H1 (cell line): ENCODE measurements around the gene SEC61A1. TPM values are rescaled to one million over a fixed set of nuclear protein-coding genes. Genes with fewer than 3 reads are reported as not detected.

Experiments used
- BCL11A ChIP-seq, 2 experiments: IDR thresholded peaks; one replicate each; pipeline ENCODE4 v1.6.1; 2011; ENCODE audit warnings: low read depth in 2 of 2, low read length in 2 of 2, mild to moderate bottlenecking in 2 of 2
- CBX8 ChIP-seq: fragments of 300-800, 300-1000 bp; sonication (generic); IDR thresholded peaks from 2 replicates; pipeline ENCODE4 v1.7.1; 2016; ENCODE audit warnings: low read depth, low read length, borderline replicate concordance
- CHD7 ChIP-seq: fragments of 300-600 bp; sonication (generic); IDR thresholded peaks from 2 replicates; pipeline ENCODE4 v1.7.1; 2012; ENCODE audit warnings: low read length, moderate library complexity, mild to moderate bottlenecking, inconsistent platforms; ENCODE audit not compliant: insufficient replicate concordance
- EZH2 ChIP-seq: fragments of 200-600 bp; sonication (generic); IDR thresholded peaks from 2 replicates; pipeline ENCODE4 v1.7.1; 2012; ENCODE audit warnings: low read depth, mild to moderate bottlenecking, moderate library complexity, low read length, inconsistent platforms; ENCODE audit not compliant: severe bottlenecking
- GABPA ChIP-seq: IDR thresholded peaks from 2 replicates; pipeline ENCODE4 v1.6.1; 2011; ENCODE audit warnings: mild to moderate bottlenecking, low read length, moderate library complexity, borderline replicate concordance; ENCODE audit not compliant: insufficient read depth
- GTF2F1 ChIP-seq: IDR thresholded peaks from 2 replicates; pipeline ENCODE4 v1.6.1; 2012; ENCODE audit warnings: low read depth, low read length, improper control_type of control experiment, borderline replicate concordance
- KDM5A ChIP-seq: fragments of 200-600 bp; IDR thresholded peaks from 2 replicates; pipeline ENCODE4 v1.7.1; 2012; ENCODE audit warnings: mild to moderate bottlenecking, low read length, inconsistent platforms, mixed read lengths
- PHF8 ChIP-seq: fragments of 200-600 bp; sonication (generic); conservative IDR thresholded peaks from 2 replicates; pipeline ENCODE4 v1.7.1; 2012; ENCODE audit warnings: low read depth, mild to moderate bottlenecking, inconsistent platforms, low read length, moderate library complexity
- RBBP5 ChIP-seq: IDR thresholded peaks from 2 replicates; pipeline ENCODE4 v1.7.1; 2012; ENCODE audit warnings: low read depth, mild to moderate bottlenecking, inconsistent platforms, low read length, moderate library complexity, borderline replicate concordance
- SIRT6 ChIP-seq: IDR thresholded peaks from one replicate; pipeline ENCODE4 v1.7.1; 2012; ENCODE audit warnings: low read length, inconsistent platforms
- USF2 ChIP-seq: IDR thresholded peaks from 2 replicates; pipeline ENCODE4 v1.6.1; 2011; ENCODE audit warnings: low read length, improper control_type of control experiment
- polyA plus RNA-seq, 7 experiments: library from polyadenylated mRNA; depleted of rRNA in 3 of 7; stranded (reverse) in 5 of 7; unstranded in 2 of 7; fragments of >200 nt in 5 of 7; fragments of 200-250 nt in 2 of 7; gene quantifications; 1 replicate in 5 of 7; 2 replicates in 1 of 7; 4 replicates in 1 of 7; pipeline versions ENCODE4 v1.2.1 to v1.2.3, GENCODE V29; 2011 to 2013; ENCODE audit warnings: missing spikeins in 2 of 7, mixed read lengths in 2 of 7
- total RNA-seq: library from RNA; stranded (reverse); fragmentation: NEBNext Ultra II Directional; extraction: Animal tissue kit (Norgen Biotek cat#: 25700); gene quantifications from 2 replicates; pipeline ENCODE4 v1.2.1, GENCODE V29; 2021

Gene SEC61A1
- total and polyA plus RNA-seq, 2 of the 8 experiments (the other 6 are each of a cell fraction or from before 2014, with no cell fraction given), result 133 to 165 TPM

GRCh38 chr3:128014548-128014947 lies 37.7 kb upstream of the SEC61A1 start (continued):
- TF ChIP-seq CHD7 (no peak), RBBP5 (no peak), BCL11A (IDR thresholded peaks at IDR 0.05; ENCODE audit: low read depth in 2 of 2, low read length in 2 of 2) (no peak), USF2 (no peak), EZH2 (no peak), GABPA (no peak), KDM5A (no peak), SIRT6 (no peak), PHF8 (no peak), GTF2F1 (no peak), CBX8 (no peak)
